KMS-11 (cell line): ENCODE results near the gene PIEZO2.

ENCODE experiments used
- H2AFZ ChIP-seq: fragments of 200-600 bp; sonication (generic); 2 replicates; pipeline ENCODE4 v1.6.1; 2016; ENCODE audit warnings: antibody characterized with exemption, mixed run types, low read depth
- H3K27ac ChIP-seq: fragments of 200-600 bp; sonication (generic); 2 replicates; pipeline ENCODE4 v1.6.1; 2016; ENCODE audit warnings: mild to moderate bottlenecking, mixed run types
- H3K27me3 ChIP-seq: fragments of 200-600 bp; sonication (generic); 2 replicates; pipeline ENCODE4 v1.6.1; 2017; ENCODE audit warnings: mild to moderate bottlenecking, low read depth, mixed run types, moderate library complexity; ENCODE audit not compliant: insufficient read depth
- H3K36me3 ChIP-seq: fragments of 200-600 bp; sonication (generic); 2 replicates; pipeline ENCODE4 v1.6.1; 2017; ENCODE audit warnings: mild to moderate bottlenecking, mixed run types; ENCODE audit not compliant: insufficient read depth
- H3K4me1 ChIP-seq: fragments of 200-600 bp; sonication (generic); 2 replicates; pipeline ENCODE4 v1.6.1; 2016; ENCODE audit warnings: mild to moderate bottlenecking, low read depth, mixed run types; ENCODE audit not compliant: poor library complexity, severe bottlenecking
- H3K4me2 ChIP-seq: fragments of 200-600 bp; sonication (generic); 2 replicates; pipeline ENCODE4 v1.7.0; 2016; ENCODE audit warnings: mild to moderate bottlenecking, mixed run types
- H3K4me3 ChIP-seq: fragments of 200-600 bp; sonication (generic); IDR thresholded peaks from 2 replicates; pipeline ENCODE4 v1.6.1; 2017; ENCODE audit warnings: low read depth, low read length, mixed read lengths; ENCODE audit not compliant: insufficient read depth
- H3K79me2 ChIP-seq: fragments of 200-600 bp; sonication (generic); 2 replicates; pipeline ENCODE4 v1.6.1; 2016; ENCODE audit warnings: low read depth, mixed run types; ENCODE audit not compliant: insufficient read depth
- H3K9ac ChIP-seq: fragments of 200-600 bp; sonication (generic); 2 replicates; pipeline ENCODE4 v1.6.1; 2016; ENCODE audit warnings: mild to moderate bottlenecking, mixed run types
- H4K20me1 ChIP-seq: fragments of 200-600 bp; sonication (generic); 2 replicates; pipeline ENCODE4 v1.6.1; 2016; ENCODE audit warnings: mild to moderate bottlenecking, mixed run types; ENCODE audit not compliant: insufficient read depth
- CTCF ChIP-seq: fragments of 200-600 bp; sonication (generic); conservative IDR thresholded peaks from 2 replicates; pipeline ENCODE4 v1.6.1; 2017; ENCODE audit warnings: low read depth, mild to moderate bottlenecking, antibody characterized with exemption, low read length, moderate library complexity, mixed read lengths

PIEZO2 gene

GRCh38 chr18:10820681-10821080 is 328.7 kb downstream of the PIEZO2 start:
- Histone ChIP-seq H2AFZ (no peak overlapping the region), H3K36me3 (no peaks in the 10 kb centered on the region), H3K4me3 (no peak overlapping the region), H4K20me1 (no peaks in the 10 kb centered on the region), H3K4me2 (no peak overlapping the region), H3K27ac (no peak overlapping the region), H3K9ac (no peak overlapping the region), H3K4me1 (no peaks in the 10 kb centered on the region), H3K27me3 (no peaks in the 10 kb centered on the region), H3K79me2 (no peaks in the 10 kb centered on the region)
- no peak for TF ChIP-seq CTCF

- no peak overlapping the region for H3K4me3 ChIP-seq
- H3K4me2 ChIP-seq, result no peak overlapping the region
- no peaks in the 10 kb centered on the region for H3K36me3 ChIP-seq
- TF ChIP-seq CTCF, result no peak
- H2AFZ ChIP-seq, result no peak overlapping the region
- no peaks in the 10 kb centered on the region for H4K20me1 ChIP-seq
- no peaks in the 10 kb centered on the region for H3K4me1 ChIP-seq
- H3K27ac ChIP-seq, result no peak overlapping the region
- H3K79me2 ChIP-seq, result no peaks in the 10 kb centered on the region
- H3K9ac ChIP-seq, result no peak overlapping the region
- H3K27me3 ChIP-seq, result no peaks in the 10 kb centered on the region
Measured at GRCh38 chr18:10814336-10814735, 335.0 kb downstream of the PIEZO2 start.

- H3K79me2 ChIP-seq, result no peaks in the 10 kb centered on the region
- no peak overlapping the region for H3K27ac ChIP-seq
- no peak overlapping the region for H3K4me3 ChIP-seq
- no peak overlapping the region for H2AFZ ChIP-seq
- no peaks in the 10 kb centered on the region for H4K20me1 ChIP-seq
- no peak overlapping the region for H3K4me2 ChIP-seq
- no peaks in the 10 kb centered on the region for H3K36me3 ChIP-seq
- H3K9ac ChIP-seq, result no peak overlapping the region
- no peaks in the 10 kb centered on the region for H3K27me3 ChIP-seq
- no peak for TF ChIP-seq CTCF
- peaks cover 6% of the 10 kb centered on the region for H3K4me1 ChIP-seq
Measured at GRCh38 chr18:10805587-10806118, 343.7 kb downstream of the PIEZO2 start.

GRCh38 chr18:10804126-10804525 is 345.2 kb downstream of the PIEZO2 start:
- H3K36me3 ChIP-seq, result no peaks in the 10 kb centered on the region
- H3K27ac ChIP-seq, result no peak overlapping the region
- no peak overlapping the region for H3K9ac ChIP-seq
- H3K4me2 ChIP-seq, result no peak overlapping the region
- peaks cover 22% of the 10 kb centered on the region for H3K4me1 ChIP-seq
- no peak overlapping the region for H3K4me3 ChIP-seq
- no peaks in the 10 kb centered on the region for H3K79me2 ChIP-seq
- no peak overlapping the region for H2AFZ ChIP-seq
- no peak for TF ChIP-seq CTCF
- H3K27me3 ChIP-seq, result no peaks in the 10 kb centered on the region
- no peaks in the 10 kb centered on the region for H4K20me1 ChIP-seq
